ENCODE results near the gene VIT.

DNA sequence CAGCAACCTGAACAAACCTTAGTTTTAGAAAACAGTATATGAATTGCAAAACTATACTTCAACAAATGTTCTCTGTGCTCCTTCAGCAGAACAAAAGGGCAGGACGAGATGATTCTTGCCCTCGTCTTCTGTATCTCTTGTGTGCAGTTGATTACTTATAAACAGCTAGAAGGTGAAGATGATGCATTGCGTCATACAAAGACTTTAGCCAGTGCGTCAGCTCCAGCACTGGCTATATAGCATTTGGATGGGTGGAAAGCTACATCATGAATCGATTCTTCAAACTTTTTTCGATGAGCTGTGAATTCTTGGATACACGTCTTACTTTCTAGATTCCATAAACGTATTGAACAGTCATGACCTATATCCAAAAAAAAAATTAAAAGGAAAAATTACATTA lies 152.8 kb downstream of the VIT start:
- TF ChIP-seq, protein P1, sequence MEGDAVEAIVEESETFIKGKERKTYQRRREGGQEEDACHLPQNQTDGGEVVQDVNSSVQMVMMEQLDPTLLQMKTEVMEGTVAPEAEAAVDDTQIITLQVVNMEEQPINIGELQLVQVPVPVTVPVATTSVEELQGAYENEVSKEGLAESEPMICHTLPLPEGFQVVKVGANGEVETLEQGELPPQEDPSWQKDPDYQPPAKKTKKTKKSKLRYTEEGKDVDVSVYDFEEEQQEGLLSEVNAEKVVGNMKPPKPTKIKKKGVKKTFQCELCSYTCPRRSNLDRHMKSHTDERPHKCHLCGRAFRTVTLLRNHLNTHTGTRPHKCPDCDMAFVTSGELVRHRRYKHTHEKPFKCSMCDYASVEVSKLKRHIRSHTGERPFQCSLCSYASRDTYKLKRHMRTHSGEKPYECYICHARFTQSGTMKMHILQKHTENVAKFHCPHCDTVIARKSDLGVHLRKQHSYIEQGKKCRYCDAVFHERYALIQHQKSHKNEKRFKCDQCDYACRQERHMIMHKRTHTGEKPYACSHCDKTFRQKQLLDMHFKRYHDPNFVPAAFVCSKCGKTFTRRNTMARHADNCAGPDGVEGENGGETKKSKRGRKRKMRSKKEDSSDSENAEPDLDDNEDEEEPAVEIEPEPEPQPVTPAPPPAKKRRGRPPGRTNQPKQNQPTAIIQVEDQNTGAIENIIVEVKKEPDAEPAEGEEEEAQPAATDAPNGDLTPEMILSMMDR (conservative IDR thresholded peaks at IDR 0.05; ENCODE audit: low read length) = no peak
- no peak for TF ChIP-seq EZH2phosphoT487 (IDR thresholded peaks at IDR 0.05; ENCODE audit: borderline replicate concordance)

Data from Loucy (cell line).